Endodermal cell (in vitro differentiated cells): Measurements from ENCODE around the gene RAB27B. TPM values are rescaled to one million over a fixed set of nuclear protein-coding genes. Genes with fewer than 3 reads are reported as not detected.
"Not testable (repeated sequence)": the region's sequence is repeated elsewhere in the genome, so short reads cannot be mapped to it uniquely, and the experiment has no call there.

Source experiments
- DNase-seq: peaks from one replicate; pipeline ENCODE4 v3.0.0-alpha.2; 2017
- H3K27ac ChIP-seq: 2 replicates; pipeline ENCODE4 v1.5.1; 2013; ENCODE audit warnings: mild to moderate bottlenecking, low read depth, low read length, moderate library complexity
- H3K27me3 ChIP-seq: 2 replicates; pipeline ENCODE4 v1.6.1; 2013; ENCODE audit warnings: mild to moderate bottlenecking, low read length, moderate library complexity; ENCODE audit not compliant: insufficient read depth, control insufficient read depth, poor library complexity, severe bottlenecking
- H3K36me3 ChIP-seq: 2 replicates; pipeline ENCODE4 v1.7.0; 2013; ENCODE audit warnings: mild to moderate bottlenecking, low read length, moderate library complexity; ENCODE audit not compliant: control insufficient read depth, insufficient read depth
- H3K4me1 ChIP-seq: one replicate; pipeline ENCODE4 v1.7.0; 2013; ENCODE audit warnings: low read length; ENCODE audit not compliant: control insufficient read depth, insufficient read depth
- H3K4me3 ChIP-seq: 2 replicates; pipeline ENCODE4 v1.5.1; 2013; ENCODE audit warnings: mild to moderate bottlenecking, low read length, moderate library complexity
- H3K9ac ChIP-seq: 2 replicates; pipeline ENCODE4 v1.6.1; 2013; ENCODE audit warnings: mild to moderate bottlenecking, low read length, moderate library complexity; ENCODE audit not compliant: poor library complexity, severe bottlenecking; ENCODE audit errors: extremely low read depth
- H3K9me3 ChIP-seq: 2 replicates; pipeline ENCODE4 v1.6.1; 2013; ENCODE audit warnings: mild to moderate bottlenecking, low read length, moderate library complexity; ENCODE audit not compliant: control insufficient read depth
- H3K27ac Mint-ChIP-seq: 2 replicates; pipeline ENCODE4 v1.8.0; 2020; ENCODE audit warnings: mixed read lengths
- H3K27me3 Mint-ChIP-seq: 2 replicates; pipeline ENCODE4 v1.8.0; 2021; ENCODE audit warnings: mild to moderate bottlenecking, mixed read lengths; ENCODE audit not compliant: insufficient read depth
- H3K36me3 Mint-ChIP-seq: 2 replicates; pipeline ENCODE4 v1.8.0; 2020; ENCODE audit warnings: low read depth, mixed read lengths
- H3K4me1 Mint-ChIP-seq: 2 replicates; pipeline ENCODE4 v1.8.0; 2020; ENCODE audit warnings: mixed read lengths
- H3K4me3 Mint-ChIP-seq: 2 replicates; pipeline ENCODE4 v1.8.0; 2020; ENCODE audit warnings: mild to moderate bottlenecking, moderate library complexity, mixed read lengths
- H3K9me3 Mint-ChIP-seq: 2 replicates; pipeline ENCODE4 v1.8.0; 2020; ENCODE audit warnings: mild to moderate bottlenecking, mixed read lengths
- CTCF ChIP-seq: fragments of 200-600 bp; sonication (generic); conservative IDR thresholded peaks from 2 replicates; pipeline ENCODE4 v1.5.0; 2021; ENCODE audit warnings: antibody characterized with exemption, mild to moderate bottlenecking
- WGBS, 2 experiments: methylation state at CpG; one replicate each; pipeline versions ENCODE4 v1.1.5 to v1.1.7; 2013; ENCODE audit warnings: missing lambda C conversion rate in 2 of 2, mixed read lengths in 1 of 2; ENCODE audit not compliant: insufficient coverage in 1 of 2, insufficient read length in 1 of 2; 5-methylcytosine and 5-hydroxymethylcytosine counted together
- total RNA-seq, 2 donors: library from RNA; stranded (reverse); fragmentation: NEBNext Ultra II Directional in 1 of 2; extraction: Animal tissue kit (Norgen Biotek cat#: 25700) in 1 of 2; gene quantifications; 2 replicates in 1 of 2; 3 replicates in 1 of 2; pipeline ENCODE4 v1.2.1, GENCODE V29; 2021

Gene RAB27B
- total RNA-seq, 2 donors from 2014 or later: 0.40 to 0.99 TPM

GRCh38 chr18:54815086-54815485 lies 13.2 kb upstream of the RAB27B start:
- no peak for DNase-seq
- Histone ChIP-seq H3K27me3 (no peaks in the 10 kb centered on the region), H3K9me3 (no peaks in the 10 kb centered on the region), H3K27ac (no peak overlapping the region), H3K36me3 (no peaks in the 10 kb centered on the region), H3K4me3 (no peak overlapping the region), H3K9ac (no peak overlapping the region), H3K4me1 (peaks cover 8% of the 10 kb centered on the region)
- 86 to 87% methylated on average over 2 of the region's 2 CpGs for WGBS, 2 experiments
- Mint-ChIP-seq H3K36me3 (no peaks in the 10 kb centered on the region), H3K4me1 (peaks cover 30% of the 10 kb centered on the region), H3K27me3 (no peaks in the 10 kb centered on the region), H3K27ac (no peak overlapping the region), H3K9me3 (peaks cover 3% of the 10 kb centered on the region), H3K4me3 (no peak overlapping the region)
- no peak for TF ChIP-seq CTCF

GRCh38 chr18:54820785-54821275 lies 7.4 kb upstream of the RAB27B start:
- H3K4me1 Mint-ChIP-seq: peaks cover 25% of the 10 kb centered on the region
- not testable (repeated sequence) for H3K4me3 ChIP-seq, H3K9me3 Mint-ChIP-seq, H3K9ac ChIP-seq, H3K36me3 Mint-ChIP-seq, H3K4me1 ChIP-seq, H3K4me3 Mint-ChIP-seq, H3K36me3 ChIP-seq, H3K27me3 ChIP-seq, H3K9me3 ChIP-seq, DNase-seq, H3K27ac ChIP-seq, H3K27me3 Mint-ChIP-seq, H3K27ac Mint-ChIP-seq
- WGBS, 2 experiments: 60 to 78% methylated on average over 1 to 2 of the region's 2 CpGs

GRCh38 chr18:54822872-54823845 lies 5.1 kb upstream of the RAB27B start:
- Histone ChIP-seq H3K27ac (no peak overlapping the region), H3K9ac (no peak overlapping the region), H3K4me3 (no peak overlapping the region), H3K36me3 (no peaks in the 10 kb centered on the region), H3K27me3 (peaks cover 8% of the 10 kb centered on the region), H3K4me1 (no peaks in the 10 kb centered on the region), H3K9me3 (no peaks in the 10 kb centered on the region)
- no peak for DNase-seq
- Mint-ChIP-seq H3K4me3 (no peak overlapping the region), H3K36me3 (no peaks in the 10 kb centered on the region), H3K9me3 (peaks cover 3% of the 10 kb centered on the region), H3K27ac (no peak overlapping the region), H3K4me1 (peaks cover 8% of the 10 kb centered on the region), H3K27me3 (peaks cover 18% of the 10 kb centered on the region)
- 82 to 89% methylated on average over 5 to 6 of the region's 6 CpGs for WGBS, 2 experiments
- TF ChIP-seq CTCF: no peak
